KG1 (cell line): Measurements from ENCODE around the gene SOST.

Experiments used
- DNase-seq: peaks from one replicate; lab custom pipeline; 2025; lab: John Stamatoyannopoulos, UW

SOST gene

DNA sequence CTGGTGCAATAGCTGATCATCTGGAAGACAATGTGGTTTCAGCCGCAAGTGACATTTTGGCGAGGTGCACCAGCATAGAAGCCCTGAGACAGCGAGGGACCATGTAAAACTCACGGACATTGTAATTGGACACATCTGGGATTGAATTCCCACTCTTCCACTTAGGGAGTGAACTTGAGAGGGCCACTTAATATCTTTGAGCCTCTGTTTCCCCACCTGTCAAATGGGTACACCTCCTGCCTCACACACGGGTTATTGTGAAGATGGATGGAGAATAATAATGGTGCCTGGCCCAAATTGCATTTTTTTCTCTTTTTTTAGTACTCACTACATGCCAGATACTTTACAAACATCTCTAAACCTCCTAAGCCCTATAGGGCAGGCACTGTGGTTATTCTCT lies 51.4 kb downstream of the SOST start:
- no peak for DNase-seq

DNA sequence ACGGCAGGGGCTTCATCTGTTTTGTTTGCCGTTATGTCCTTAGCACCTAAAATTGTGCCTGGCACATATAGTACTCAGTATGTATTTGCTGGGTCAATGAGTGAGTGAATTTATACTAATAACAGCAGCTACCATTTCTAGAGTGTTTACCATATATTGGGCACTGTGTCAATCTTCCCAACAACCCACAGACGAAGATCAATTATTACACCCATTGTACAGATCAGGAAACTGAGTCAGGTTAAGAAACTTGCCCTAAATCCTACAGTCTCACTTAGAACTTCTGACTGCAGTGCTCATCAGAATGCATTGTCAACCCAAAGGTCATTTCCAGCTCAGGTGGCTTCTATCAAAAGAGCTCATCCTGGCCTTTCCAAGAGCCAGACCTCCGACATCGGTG lies 52.4 kb downstream of the SOST start:
- no peak for DNase-seq
